Renal cortex interstitium (tissue), 11 donors: ENCODE data around the gene OXA1L. TPM values are rescaled to one million over a fixed set of nuclear protein-coding genes. Genes with fewer than 3 reads are reported as not detected.
"Not testable (repeated sequence)": the region's sequence is repeated elsewhere in the genome, so short reads cannot be mapped to it uniquely, and the experiment has no call there.

Experiments
- DNase-seq, 11 donors: peaks; one replicate each; pipeline ENCODE4 v3.0.0-alpha.2; 2013; ENCODE audit warnings: low read depth in 9 of 11, low spot score in 4 of 11; ENCODE audit errors: extremely low read depth in 1 of 11
- polyA plus RNA-seq, 3 donors: library from polyadenylated mRNA; unstranded; fragments of 120-200 nt; gene quantifications; one replicate each; pipeline ENCODE4 v1.2.1, GENCODE V29; 2013; ENCODE audit not compliant: insufficient read length in 3 of 3

Gene OXA1L
- polyA plus RNA-seq, 3 donors, result 134 to 142 (median 136) TPM

DNA sequence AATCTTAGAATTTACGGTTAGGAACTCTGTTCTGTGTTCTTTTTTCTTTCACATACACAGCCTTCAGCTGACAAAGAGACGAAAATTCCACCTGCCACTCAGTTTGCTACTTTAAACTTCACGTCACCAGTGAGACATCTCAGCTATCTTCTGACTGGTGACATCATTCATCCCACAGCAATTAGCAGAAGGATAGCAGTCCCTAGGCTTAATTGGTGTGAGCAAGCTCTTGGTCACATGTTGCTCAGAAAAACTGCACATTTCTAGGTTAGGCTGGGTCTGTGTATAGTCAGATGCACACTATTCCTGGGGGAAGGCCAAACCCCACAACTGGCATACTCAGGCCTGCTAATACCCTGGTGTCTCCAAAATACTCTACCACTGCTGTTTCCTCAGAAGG, 24.8 kb downstream of the OXA1L start:
- DNase-seq, result no peak

GRCh38 chr14:22792158-22792557, 25.7 kb downstream of the OXA1L start:
- DNase-seq, result no peak

DNA sequence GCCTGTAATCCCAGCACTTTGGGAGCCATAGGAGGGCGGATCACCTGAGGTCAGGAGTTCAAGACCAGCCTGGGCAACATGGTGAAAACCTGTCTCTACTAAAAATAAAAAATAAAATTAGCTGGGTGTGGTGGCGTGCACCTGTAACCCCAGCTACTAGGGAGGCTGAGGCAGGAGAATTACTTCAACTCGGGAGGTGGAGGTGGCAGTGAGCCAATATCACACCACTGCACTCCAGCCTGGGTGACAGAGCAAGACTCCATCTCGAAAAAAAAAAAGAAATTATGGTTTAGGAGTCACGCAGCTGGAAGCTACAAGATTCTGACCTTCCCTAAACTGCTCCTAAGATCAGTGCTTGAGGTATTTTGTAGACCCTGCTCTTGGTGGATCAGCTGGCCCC, 27.1 kb downstream of the OXA1L start:
- DNase-seq, result not testable (repeated sequence)

DNA sequence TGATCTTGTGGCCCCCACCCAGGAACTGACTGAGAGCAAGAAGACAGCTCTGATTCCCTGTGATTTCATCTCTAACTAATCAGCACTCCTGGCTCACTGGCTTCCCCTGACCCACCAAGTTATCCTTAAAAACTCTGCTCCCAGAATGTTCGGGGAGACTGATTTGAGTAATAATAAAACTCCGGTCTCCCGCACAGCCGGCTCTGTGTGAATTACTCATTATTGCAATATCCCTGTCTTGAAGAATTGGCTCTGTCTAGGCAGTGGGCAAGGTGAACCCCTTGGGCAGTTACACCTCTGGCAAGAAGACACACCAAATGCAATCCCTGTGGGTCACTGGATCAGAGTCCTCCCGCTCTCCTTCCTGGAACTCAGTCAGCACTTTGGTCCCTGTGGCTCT, 27.5 kb downstream of the OXA1L start:
- DNase-seq, result no peak

DNA sequence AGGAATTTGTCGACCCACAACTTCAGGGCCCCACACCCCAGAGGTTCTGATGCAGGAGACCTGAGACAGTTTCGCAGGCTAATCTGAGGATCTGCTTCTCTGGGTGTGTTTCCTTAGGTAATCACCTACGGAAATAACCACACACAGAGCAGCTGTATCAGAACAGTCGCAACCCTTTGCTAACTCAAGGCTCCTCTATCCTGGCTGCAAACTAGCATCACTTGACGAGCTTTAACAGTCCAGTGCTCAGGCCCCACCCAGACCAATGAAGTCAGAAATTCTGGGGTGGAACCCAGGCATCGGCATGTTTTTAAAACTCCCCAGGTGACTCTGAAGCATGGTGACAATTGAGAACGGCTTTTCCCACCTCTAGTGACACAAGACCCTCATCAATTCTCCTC, 28.1 kb downstream of the OXA1L start:
- no peak for DNase-seq

DNA sequence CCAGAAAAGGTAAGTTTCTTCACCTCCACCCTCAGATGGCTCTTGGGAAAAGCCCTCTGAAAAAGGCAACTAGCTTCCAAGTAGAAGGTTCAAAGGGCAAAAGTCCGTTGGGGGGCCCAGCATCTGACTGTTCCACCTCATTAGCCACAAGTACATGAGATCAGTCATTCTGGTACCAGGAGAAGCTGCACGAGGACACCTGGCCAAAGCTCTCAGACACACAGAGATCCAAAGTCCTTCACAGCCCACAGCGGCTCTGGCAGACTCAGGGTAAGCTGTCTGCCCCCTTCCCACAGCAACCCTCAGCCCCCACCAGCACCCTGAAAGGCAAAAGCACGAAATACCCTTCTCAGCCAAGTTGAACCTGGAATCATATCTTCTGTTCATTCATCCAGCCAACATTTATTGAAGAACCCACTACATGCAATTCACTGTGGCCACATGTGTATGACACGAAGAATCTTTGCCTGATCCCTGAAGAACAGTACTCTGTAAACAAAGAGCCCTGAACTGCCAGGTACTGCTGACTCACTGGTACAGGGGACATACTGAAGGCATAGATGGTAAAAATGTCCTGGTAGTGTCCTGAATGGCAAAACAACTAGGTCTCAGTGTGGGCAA, 29.7 kb downstream of the OXA1L start:
- no peak for DNase-seq

DNA sequence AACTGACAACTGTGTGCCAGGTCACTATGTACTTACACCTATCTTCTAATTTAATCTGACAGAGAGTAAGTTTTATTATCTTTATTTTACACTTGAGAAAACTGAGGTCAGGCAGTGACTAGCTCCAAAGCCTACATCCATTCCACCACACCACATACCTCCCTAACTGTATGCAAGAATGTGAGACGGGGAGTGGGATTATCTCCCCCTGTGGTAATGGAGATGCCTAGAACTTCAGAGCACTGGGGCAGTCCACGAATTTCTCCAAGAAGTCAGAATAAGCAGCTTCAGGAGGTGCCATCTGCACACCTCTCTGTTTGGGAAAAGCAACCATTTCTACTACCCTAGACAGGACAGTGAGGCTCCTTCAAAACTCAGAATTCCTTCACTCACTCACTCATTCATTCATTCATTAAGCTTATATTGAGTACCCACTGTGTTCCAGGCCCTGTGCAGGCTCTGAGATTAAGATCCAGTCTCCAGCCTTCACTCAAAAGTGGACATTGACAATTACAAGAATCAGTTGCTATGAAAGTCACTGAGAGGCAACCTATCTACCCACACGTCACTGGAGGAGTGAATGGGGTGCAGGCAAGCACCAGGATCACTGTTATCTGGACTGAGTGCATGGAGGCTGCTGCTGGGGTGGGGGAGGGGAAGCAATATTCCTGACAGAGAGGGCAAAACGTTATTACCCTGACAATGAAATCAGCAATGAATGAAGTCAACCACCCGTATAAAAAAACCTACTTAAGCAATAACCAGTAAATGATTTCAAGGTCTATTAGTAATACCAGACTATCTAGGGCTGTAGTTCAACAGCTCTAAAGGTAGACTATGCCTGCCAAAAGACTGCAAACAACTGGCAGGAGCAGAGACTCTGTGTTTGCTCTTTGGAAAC, 30.8 kb downstream of the OXA1L start:
- DNase-seq, result no peak

DNA sequence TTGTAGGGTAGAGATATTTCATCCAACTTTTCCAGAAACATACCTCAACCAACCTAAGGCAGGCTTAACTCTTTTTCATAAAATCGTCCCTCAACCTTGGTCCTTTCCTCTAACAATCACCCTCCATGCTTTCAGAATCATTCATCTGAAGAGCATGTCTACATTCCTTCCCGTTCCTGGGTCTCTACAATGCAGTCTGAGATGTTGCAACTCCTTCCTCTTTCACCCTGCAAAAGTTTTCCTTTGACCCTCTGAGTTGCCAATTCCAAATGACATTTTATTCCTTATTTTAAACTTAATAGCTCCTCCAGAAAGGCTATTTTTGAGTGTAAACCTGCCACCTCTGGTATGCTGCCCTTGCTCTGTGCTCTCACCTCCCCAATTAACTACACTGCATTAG, 32.0 kb downstream of the OXA1L start:
- DNase-seq, result no peak

DNA sequence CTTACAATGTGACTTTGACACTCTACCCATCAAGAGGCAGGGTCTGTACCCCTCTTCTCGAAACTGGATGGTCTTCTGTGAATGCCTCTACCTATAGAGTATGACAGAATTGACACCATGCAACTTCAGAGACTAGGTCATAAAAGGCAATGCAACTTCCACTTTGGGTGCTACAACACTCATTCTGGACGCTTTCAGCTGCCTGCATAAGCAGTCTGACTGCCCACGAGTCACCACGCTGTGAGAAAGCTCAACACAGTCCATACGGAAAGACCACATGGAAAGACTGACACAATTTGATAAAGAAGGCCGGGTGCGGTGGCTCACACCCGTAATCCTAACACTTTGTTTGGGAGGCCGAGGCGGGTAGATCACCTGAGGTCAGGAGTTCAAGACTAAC, 33.9 kb downstream of the OXA1L start:
- no peak for DNase-seq

DNA sequence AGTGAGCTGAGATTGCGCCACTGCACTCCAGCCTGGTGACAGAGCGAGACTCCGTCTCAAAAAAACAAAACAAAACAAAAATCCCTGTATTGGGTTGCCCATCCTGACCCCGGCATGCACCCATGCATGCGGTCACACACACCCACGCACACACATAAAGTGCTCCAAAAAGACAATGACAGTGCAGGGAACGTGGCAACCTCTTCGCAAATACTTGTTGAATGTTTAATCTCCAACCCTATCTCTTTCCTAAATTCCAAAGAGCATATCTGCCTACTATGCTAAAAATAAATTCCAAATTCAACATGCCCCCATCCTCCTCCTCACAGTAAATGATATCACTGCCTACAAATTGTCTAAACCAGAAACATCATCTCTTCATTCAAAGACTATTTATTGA, 35.2 kb downstream of the OXA1L start:
- DNase-seq, result no peak

- no peak for DNase-seq
Observed at GRCh38 chr14:22802860-22803686, 36.6 kb downstream of the OXA1L start.

DNA sequence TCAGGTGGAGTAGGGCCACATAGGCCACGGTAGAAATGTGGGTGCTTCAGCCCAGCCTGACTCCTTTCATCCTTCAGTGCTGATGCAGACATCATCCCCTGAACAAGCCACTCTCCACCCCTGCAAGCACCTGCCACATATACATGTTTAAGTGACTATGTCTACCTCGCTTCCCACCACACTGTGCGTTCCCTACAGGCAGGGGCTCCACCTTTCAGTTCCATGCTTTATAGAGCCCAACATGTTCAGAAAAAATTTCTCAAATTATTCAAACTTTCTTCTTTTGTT, 37.1 kb downstream of the OXA1L start:
- DNase-seq, result no peak

DNA sequence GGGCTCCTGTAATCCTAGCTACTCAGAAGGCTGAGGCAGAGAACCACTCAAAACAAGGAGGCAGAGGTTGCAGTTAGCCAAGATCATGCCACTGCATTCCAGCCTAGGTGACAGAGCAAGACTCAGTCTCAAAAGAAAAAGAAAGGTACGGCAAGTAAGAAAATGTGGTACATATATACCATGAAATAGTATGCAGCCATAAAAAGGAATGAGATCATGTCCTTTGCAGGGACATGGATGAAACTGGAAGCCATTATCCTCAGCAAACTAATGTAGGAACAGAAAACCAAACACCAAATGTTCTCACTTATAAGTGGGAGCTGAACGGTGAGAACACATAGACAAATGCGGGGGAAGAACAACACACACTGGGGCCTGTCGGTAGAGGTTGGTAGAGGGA, 38.7 kb downstream of the OXA1L start:
- DNase-seq, result not testable (repeated sequence)

DNA sequence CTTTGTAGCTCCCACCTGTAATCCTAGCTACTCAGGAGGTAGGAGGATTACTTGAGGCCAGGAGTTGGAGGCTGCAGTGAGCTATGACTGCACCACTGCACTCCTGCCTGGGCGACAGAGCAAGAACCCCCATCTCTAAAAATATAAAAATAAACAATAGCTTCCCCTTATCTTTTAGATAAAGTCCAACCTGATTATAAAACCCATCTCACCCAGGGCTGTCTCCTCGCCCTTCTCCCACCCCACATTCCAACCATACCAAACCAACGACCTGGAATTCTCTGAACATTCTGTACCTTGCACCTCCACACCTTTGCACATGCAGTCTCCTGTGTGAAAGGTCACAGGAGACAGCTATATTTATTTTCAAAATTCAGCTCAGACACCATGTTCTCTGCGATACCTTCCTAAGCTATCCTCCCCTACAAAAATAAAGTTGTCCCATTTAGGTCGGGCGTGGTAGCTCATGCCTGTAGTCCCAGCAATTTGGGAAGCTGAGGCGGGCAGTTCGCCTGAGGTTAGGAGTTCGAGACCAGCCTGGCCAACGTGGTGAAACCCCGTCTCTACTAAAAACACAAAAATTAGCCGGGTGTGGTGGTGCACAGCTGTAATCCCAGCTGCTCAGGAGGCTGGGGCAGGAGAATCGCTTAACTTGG, 41.1 kb downstream of the OXA1L start:
- DNase-seq, result no peak

- DNase-seq, result no peak
Observed at GRCh38 chr14:22808388-22809209, 42.1 kb downstream of the OXA1L start.

- DNase-seq, result no peak
Observed at GRCh38 chr14:22811722-22812121, 45.2 kb downstream of the OXA1L start.

DNA sequence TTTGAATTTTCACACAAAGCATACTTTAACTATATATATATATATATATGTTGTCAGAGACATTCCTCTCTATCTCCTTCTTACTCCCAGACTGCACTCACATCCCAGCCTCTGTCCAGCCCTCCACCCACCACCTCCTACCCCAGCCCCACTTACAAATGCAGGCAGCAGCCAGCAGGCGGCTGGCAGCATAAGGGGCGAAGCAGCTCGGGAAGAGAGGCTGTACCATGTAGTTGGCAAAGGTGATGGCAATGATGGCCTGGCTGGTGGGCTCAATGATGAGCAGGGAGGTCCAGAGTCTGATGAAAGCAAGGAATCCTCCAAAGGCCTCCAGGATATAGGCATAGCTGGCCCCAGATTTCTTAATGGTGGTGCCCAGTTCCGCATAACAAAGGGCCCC, 46.3 kb downstream of the OXA1L start:
- no peak for DNase-seq

GRCh38 chr14:22813145-22813544, 46.7 kb downstream of the OXA1L start:
- no peak for DNase-seq

GRCh38 chr14:22814373-22814772, 47.9 kb downstream of the OXA1L start:
- no peak for DNase-seq
